ENCODE results near the gene TMEM106B.
"Not testable (repeated sequence)": the region's sequence is repeated elsewhere in the genome, so short reads cannot be mapped to it uniquely, and the experiment has no call there.

TMEM106B gene

DNA sequence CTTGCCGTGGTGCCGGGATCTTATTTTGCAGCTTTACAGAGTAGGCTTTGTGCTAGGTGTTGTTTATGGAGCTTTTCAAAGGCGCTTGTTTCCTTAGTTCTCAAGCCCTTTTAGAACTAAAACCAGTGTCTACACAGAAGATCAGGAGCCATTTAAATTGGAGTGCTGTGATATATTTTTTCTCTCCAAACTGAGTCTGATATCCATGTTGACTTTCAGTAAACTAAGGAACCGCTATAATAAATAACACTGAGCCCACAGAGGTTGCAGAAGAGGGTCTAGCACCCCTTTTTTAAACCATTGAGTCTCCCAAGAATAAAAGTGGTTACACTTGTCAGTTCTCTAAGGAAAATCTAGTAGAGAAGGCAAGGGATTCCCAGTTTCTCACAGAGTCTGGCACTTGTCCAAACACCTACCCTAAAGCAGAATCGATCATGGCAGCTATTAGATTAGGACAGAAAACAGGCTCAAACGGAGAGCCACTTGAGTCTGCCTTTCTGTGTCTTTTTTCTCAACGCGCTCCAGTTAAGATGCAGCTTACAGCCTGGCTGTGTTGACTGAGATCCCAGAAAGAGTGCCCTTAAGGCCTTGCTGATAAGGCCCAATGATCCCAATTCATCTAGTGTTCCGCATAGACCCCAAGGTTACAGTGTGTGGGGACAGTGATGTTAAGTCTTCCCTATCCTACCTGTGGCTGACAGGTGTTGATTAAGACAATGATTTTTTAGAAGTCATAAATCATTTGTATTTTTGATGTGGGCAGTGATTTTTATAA lies 804 bp downstream of the TMEM106B start:
- peak overlapping the region; percentile 63 for H3K4me3 ChIP-seq (ENCODE audit: low read depth, low read length)
- no peak for TF ChIP-seq CTCF (IDR thresholded peaks at IDR 0.05; ENCODE audit: borderline replicate concordance, insufficient read depth, low read depth, low read length)

GRCh38 chr7:12217311-12217710 lies 6.2 kb downstream of the TMEM106B start:
- no peak for TF ChIP-seq CTCF (IDR thresholded peaks at IDR 0.05; ENCODE audit: borderline replicate concordance, insufficient read depth, low read depth, low read length)
- no peak overlapping the region for H3K4me3 ChIP-seq (ENCODE audit: low read depth, low read length)

DNA sequence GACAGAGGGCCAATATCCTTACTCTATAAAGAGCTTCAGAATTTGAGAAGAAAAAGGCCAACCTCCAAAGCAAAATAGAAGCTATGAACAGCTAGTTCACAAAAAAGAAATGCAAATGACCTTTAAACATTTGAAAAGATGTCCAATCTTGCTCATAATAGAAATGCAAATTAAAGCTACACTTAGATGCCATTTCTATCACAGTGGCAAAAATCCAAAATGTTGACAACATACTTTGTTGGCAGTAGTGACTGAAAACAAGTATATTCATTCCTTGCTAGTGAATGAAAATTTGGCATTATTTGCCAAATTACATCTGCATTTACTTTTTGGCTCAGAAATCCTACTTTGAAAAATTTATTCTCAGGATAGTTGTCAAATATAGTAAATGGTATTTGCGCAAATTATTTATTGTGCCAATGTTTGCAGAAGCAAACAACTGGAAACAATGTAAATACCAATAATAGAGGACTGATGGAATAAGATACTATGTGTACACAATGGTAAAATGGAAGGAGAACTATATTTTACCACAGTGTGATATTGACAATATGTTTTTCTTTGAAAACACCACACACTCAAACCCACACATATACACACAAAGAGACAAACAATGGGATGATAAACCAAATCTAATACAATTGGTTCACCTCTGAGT lies 9.4 kb downstream of the TMEM106B start:
- no peak for TF ChIP-seq CTCF (IDR thresholded peaks at IDR 0.05; ENCODE audit: borderline replicate concordance, insufficient read depth, low read depth, low read length)
- no peak overlapping the region for H3K4me3 ChIP-seq (ENCODE audit: low read depth, low read length)

DNA sequence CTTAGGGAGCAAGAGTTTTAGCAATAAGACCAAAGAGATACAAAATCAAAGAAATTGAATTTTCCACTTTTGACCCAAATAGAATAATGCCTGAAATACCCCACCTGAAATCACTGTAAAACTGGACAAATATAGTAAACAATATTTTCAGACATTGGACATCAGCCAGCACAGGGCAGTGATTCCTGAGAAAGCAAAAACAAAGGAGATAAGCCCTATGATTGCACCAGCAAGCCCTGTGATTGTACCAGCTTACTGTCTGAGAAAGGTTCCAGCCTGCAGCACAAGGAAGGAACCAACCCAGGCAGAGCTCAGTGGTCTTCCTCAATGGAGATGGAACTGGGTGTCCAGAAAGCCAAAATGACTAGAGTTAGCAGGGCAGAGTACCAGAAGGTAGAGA lies 10.3 kb downstream of the TMEM106B start:
- TF ChIP-seq CTCF (IDR thresholded peaks at IDR 0.05; ENCODE audit: borderline replicate concordance, insufficient read depth, low read depth, low read length) = no peak
- H3K4me3 ChIP-seq (ENCODE audit: low read depth, low read length) = no peak overlapping the region

DNA sequence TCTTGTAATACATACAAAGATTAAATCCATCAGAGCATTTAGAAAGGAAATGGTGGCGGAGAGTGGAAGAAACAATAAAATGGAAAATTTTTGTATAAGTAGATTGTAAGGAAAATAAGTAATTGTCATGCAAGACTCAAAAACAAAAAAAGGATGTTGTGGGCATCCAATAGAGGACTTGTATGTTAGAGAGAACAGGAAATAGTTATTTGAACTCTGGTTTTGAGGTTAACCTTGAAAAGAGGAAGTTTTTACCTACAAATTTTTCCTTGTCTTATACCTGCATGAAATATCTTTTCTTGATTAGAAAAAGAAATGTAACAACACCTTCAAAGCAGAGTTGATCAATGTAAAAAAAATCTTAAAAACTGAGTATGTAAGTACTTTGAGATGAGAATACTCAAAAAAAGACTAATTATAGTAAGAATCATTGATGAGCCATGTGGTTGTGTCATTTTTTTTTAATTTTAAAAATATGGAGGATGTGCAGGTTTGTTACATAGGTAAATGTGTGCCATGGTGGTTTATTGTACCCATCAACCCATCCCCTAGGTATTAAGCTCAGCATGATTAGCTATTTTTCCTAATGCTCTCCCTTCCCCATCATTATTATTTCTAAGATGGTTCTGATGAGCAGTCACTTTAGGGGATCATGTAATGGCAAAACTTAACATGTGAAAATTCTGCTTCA lies 11.9 kb downstream of the TMEM106B start:
- no peak overlapping the region for H3K4me3 ChIP-seq (ENCODE audit: low read depth, low read length)
- no peak for TF ChIP-seq CTCF (IDR thresholded peaks at IDR 0.05; ENCODE audit: borderline replicate concordance, insufficient read depth, low read depth, low read length)

- H3K4me3 ChIP-seq (ENCODE audit: low read depth, low read length) = not testable (repeated sequence)
Measured at GRCh38 chr7:12225017-12225416, 13.9 kb downstream of the TMEM106B start.

GRCh38 chr7:12226756-12227155 lies 15.7 kb downstream of the TMEM106B start:
- no peak for TF ChIP-seq CTCF (IDR thresholded peaks at IDR 0.05; ENCODE audit: borderline replicate concordance, insufficient read depth, low read depth, low read length)
- no peak overlapping the region for H3K4me3 ChIP-seq (ENCODE audit: low read depth, low read length)
